ENCODE results near the gene ZCCHC24. TPM values are rescaled to one million over a fixed set of nuclear protein-coding genes. Genes with fewer than 3 reads are reported as not detected.

Gene ZCCHC24
- total RNA-seq, 1 experiment from 2014 or later = 3.3 TPM

DNA sequence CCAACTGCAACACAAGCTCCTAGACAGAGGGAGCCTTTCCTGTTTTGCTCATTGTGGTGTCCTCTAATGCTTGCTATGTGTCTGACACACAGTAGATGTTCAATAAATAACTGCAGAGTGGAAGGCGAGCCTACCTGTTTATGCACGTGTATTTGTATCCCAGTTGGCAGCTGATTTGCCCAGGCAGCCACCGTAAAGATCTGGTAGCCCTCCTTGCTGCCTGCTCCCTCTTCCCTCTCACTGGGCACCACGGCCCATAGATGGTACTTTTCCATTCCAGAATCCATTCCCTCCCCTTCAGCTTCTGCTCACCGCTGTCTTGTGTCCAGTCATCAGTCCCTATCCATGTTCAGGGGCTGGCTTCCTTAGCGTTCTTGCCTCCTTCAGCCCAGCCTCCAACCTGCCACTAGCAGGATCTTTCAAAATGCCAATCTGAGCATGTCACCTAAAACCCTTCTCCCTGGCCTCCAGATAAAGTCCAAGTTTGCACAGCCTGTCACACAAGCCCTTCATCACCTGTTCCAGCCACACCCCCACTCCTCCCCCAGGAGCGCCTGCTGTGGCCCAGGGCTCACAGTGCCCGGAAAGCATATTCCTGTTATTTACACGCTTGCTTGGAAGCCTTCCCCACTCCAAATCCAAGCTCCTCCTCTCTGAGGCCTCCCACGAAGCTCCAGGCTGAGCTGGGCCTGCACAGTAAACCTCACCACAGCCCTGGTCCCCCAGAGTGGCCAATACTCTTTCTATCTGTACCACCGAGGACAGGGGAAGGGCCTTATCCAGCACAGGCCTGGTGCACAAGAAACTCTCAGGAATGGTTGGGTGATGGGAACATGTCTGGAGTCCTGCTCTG lies 21.0 kb downstream of the ZCCHC24 start:
- in situ Hi-C loops (cut with HindIII; ENCODE audit: low pct_unique_long_range_greater_than_20kb, low sequenced_read_pairs) = no loop called here
- DNase-seq (ENCODE audit: low read depth, low spot score) = no peak

DNA sequence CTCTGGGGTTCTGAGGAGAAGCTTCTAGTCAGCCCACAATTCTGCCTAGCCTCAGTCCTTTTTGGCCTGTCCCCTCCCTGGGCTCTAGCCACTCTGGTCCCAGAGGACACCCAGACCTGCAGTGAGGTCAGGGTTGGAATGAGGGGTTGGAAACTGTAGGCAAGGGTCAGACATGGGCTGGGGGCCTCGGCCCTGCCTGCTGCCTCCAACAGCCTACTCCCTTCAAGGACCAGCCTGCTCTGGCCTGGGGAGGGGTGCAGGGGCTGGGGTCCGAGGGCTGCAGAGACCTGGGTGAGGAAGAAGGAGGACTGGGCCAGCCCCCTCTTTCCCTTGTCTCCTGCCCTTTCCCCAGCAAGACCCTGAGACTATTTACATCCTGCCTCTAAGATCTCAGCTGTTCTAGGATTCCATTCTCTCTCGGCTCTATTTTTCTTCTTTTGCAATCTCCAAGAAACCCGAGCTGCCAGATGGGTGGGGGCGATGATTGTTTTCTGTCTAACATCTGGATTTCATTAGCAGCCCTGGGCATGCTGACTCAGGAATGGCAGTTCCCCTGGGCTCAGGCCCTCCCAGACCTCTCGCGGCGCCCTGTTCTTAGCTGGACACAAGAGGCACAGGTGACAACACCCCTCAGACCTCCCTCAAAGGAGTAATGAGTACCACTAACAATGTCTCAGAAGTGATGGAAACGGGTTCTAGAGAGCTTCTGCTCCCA lies 23.1 kb downstream of the ZCCHC24 start:
- in situ Hi-C loops (cut with HindIII; ENCODE audit: low pct_unique_long_range_greater_than_20kb, low sequenced_read_pairs) = no loop called here
- no peak for DNase-seq (ENCODE audit: low read depth, low spot score)

DNA sequence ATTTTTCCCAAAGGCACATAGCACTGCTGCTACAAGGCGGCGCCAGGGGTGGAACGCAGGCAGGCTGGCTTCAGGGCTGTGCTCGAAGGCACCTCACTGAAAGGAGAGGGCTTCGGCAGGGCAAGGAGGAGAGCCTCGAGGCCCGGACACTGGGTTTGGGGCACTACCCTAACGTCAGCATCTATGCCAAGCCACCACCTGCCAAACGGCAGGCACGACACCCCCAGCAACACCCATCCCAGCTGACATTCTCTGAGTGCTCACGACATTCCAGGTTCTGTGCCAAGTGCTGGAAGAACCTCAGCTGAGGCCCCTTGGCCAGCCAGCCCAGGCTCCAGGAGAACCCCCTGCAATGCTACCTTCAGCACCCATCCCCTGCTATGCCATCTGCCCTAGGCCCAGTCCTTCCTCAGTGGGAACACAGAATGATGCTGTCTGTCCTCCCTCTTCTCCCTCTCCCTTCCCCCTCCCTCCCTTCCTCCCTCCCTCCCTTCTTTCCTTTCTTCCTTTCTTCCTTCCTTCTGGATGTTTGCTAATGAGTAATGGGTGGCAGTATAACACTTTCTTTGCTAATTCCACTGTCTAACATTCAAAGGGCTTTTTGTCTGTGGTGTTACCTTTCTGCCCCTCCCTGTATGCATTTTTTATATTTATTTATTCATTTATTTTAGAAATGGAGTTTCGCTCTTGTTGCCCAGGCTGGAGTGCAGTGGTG lies 24.3 kb downstream of the ZCCHC24 start:
- DNase-seq (ENCODE audit: low read depth, low spot score) = no peak
- in situ Hi-C loops (cut with HindIII; ENCODE audit: low pct_unique_long_range_greater_than_20kb, low sequenced_read_pairs) = no loop called here

DNA sequence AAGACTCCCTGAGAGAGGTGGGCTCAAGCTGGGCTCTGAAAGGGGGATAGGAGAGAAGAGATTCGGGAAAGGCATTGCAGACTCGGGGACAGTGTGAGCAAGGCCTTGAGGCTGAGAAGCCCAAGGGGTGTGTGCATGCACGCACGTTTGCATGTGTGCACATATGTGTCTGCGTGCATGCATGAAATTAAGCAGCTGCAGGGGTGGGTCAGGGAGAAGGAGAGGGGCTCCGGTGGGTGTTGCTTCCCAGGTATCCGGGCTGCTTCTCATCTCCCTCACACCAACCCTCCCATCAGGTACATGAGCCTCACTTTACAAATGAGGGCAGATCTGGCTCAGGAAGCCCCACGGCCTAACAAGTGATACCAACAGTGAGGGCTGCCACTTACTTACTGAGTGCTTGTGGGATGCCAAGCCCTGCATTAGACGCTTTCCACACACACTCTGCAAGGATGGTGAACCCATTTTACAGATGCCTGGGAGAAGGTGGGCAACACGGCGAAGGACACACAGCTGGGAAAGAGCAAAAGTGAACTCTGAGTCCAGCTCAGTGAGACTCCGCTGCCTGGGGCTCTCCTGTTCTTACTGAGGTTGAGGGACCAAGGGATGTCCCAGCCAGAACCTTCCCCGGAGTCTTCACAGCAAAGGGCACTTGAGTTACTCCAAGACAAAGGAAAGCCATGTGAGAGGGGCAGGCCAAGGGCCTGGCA lies 26.4 kb downstream of the ZCCHC24 start:
- DNase-seq (ENCODE audit: low read depth, low spot score) = no peak
- in situ Hi-C loops (cut with HindIII; ENCODE audit: low pct_unique_long_range_greater_than_20kb, low sequenced_read_pairs) = no loop called here

DNA sequence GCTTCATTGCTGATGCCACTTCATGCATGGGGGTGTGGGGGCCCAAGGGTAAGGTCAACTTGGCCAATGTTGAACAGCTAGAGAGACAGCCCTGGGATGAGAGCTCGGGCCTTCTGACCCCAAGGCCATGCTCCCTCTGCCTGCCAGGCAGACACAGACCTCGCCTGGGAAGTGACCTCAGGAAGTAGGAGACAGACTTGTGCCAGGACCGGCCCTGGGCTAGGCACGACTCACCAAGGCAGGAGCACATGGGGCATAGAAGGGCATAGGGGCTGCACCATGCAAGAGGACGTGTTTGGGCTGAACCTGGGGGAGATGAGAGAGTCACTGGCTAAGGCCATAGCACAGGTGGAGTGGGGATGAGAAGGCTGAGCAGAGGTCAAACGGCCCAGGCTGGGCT lies 27.1 kb downstream of the ZCCHC24 start:
- DNase-seq (ENCODE audit: low read depth, low spot score) = no peak
- in situ Hi-C loops (cut with HindIII; ENCODE audit: low pct_unique_long_range_greater_than_20kb, low sequenced_read_pairs) = no loop called here

DNA sequence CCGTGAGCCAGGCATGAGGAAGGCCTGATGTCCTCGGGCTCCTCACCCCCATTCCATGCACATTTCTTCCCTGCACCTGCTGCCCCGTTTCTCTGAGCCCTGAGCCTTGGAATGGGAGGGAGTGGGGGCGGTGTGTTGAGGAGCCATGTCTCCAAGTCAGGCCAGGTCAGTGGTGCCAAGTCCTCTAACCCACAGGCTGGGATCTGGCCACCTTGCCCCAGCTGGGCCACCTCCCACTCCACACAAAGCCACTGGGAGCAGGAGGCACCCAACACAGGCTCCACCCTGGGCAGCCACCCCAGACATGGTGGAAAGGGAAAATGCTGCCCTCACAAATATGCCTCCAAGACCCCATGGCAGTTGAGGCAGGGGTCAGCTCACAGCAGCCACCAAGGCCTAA lies 27.7 kb downstream of the ZCCHC24 start:
- no peak for DNase-seq (ENCODE audit: low read depth, low spot score)
- in situ Hi-C loops (cut with HindIII; ENCODE audit: low pct_unique_long_range_greater_than_20kb, low sequenced_read_pairs) = no loop called here

DNA sequence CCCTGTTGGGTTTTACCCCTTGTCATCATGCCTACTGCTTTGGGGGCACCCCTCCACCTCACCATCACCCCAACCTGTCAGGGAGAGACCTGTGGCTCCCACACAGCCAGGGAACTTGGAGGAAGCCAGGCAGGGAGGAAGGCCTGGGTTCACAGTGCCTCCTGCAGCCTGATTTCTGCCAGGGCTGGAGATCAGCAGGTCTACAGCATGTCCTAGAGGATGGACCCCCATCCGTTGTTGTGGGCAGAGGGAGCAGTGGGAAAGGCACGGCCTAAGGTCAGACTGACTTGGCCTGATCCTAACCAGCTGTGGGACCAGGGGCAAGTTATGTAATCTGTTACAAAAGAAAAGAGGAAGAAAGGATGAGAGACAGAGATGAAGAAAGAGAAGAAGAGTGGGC lies 28.2 kb downstream of the ZCCHC24 start:
- in situ Hi-C loops (cut with HindIII; ENCODE audit: low pct_unique_long_range_greater_than_20kb, low sequenced_read_pairs) = no loop called here
- no peak for DNase-seq (ENCODE audit: low read depth, low spot score)

DNA sequence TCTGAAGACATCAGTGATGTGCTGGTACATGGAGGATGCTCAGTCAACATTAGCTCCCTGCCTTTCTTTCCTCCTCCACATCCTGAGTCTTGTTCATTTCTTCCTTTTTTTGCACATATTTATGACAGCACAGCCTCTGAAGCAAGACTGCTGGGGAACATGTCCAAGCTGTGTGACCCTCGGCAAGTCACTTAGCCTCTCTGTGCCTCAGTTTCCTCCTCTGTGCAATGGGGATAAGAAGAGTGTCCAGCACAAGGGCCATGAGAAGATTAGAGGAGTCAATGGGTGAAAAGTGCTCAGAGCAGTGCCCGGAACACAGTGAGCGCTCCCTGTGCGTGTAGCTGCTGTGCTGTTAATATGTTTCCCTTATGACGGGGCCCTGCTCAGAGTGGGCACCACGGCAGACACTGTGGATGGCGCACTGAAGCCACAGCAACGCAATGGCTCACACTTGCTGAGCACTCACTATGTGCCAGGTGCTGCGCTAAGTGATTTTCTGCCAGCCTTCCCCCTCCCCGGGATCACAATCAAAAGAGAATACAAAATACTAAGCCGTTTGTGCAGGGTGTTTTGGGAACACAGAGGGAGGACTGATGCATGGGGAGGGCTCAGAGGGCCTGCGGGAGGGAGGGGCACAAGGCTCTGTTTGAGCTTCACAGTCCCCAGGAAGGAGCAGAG lies 28.7 kb downstream of the ZCCHC24 start:
- in situ Hi-C loops (cut with HindIII; ENCODE audit: low pct_unique_long_range_greater_than_20kb, low sequenced_read_pairs) = no loop called here
- no peak for DNase-seq (ENCODE audit: low read depth, low spot score)

DNA sequence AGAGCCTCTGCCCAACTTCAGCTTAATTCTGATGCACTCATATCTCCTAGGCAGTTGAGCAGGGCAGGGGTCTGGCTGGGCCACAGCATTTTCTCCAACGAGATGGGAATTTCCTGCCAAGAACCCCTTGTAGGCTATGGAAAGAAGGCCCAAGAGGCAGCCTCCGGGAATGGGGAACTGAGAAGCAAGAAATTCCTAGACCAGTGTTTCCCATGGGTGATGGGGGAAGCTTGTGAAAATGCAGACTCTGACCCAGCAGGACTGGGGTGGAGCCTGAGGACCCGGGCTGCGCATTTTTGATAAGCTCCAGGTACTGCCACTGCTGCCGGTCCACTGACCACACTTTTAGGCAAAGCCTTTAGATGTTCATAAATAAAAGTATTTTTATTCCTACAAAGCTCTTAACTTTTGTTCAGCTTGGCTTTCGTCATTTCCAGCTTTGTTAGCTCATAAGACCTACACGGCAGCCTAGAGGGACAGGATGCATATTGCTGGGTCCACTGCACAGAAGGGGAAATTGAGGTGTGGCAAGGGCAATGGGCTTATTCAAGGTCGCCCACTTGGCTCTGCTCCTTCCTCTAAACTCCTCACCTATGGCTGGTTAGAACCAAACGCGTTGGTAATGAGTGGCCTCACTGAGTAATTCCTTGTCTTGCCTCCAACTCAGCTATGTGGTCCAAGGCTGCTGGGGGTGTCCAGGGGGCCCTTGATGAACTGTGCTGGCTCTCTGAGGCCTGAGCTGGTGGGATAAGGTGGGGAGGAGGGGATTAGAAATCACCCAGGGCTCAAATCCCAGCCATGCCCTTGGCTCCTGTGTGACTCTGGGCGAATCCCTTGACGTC lies 29.5 kb downstream of the ZCCHC24 start:
- no peak for DNase-seq (ENCODE audit: low read depth, low spot score)
- in situ Hi-C loops (cut with HindIII; ENCODE audit: low pct_unique_long_range_greater_than_20kb, low sequenced_read_pairs) = no loop called here

DNA sequence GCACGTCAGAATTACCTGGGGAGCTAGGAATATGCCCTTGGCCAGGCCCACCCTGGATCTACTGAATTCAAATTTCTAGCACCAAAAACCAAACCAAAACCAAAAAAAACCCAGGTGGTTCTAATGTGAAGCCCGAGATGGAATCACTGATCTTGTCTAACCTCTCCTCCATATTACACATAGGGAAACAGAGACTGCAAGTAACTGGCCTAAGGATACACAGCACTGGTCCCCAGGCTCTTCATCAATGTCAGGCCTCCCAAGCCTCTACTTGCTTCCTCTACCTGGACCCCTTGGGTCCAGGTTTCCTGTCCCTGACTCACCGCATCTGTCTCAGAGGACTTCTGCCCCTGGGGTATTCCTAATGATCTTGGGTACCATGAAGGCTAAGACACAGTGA lies 30.7 kb downstream of the ZCCHC24 start:
- DNase-seq (ENCODE audit: low read depth, low spot score) = no peak
- in situ Hi-C loops (cut with HindIII; ENCODE audit: low pct_unique_long_range_greater_than_20kb, low sequenced_read_pairs) = no loop called here

DNA sequence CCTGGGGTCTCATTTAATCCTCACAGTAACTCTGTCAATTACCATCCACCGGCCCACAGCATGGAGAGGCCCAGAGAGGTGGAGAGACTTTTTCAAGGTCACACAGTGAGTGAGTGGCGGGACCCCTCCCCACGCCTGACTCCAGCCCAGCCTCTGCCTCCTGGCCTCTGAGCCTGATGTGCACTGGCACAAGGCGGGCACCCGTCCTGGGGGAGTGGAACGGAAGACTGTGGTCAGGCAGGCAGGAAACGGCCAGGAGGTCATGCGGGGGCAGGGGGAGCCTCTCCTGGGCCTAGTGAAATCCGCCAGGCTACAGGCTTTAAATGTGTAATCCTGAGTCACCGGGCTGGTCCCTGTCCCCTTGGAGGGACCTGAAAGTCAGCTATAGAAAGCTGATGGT lies 32.2 kb downstream of the ZCCHC24 start:
- in situ Hi-C loops (cut with HindIII; ENCODE audit: low pct_unique_long_range_greater_than_20kb, low sequenced_read_pairs) = no loop called here
- peak; percentile 4 for DNase-seq (ENCODE audit: low read depth, low spot score)

DNA sequence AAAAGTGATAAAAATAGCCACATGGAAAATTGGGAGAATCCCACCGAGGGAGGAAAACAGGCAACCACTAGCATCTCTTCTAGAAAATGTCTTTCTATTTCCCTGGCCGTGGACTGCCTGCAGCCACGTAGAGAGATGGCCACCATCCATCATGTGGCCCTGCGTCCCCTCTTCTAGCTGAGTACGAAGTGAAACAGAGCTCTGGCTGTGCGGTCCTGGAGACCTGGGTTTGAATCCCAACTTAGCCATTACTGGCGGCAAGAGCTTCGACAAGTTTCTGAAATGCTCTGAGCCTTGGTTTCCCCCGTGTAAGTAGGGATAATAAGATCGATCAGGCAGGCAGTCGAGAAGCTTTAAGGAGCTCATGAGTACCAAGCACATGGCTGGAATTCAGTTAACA lies 32.9 kb downstream of the ZCCHC24 start:
- DNase-seq (ENCODE audit: low read depth, low spot score) = no peak
- in situ Hi-C loops (cut with HindIII; ENCODE audit: low pct_unique_long_range_greater_than_20kb, low sequenced_read_pairs) = no loop called here

DNA sequence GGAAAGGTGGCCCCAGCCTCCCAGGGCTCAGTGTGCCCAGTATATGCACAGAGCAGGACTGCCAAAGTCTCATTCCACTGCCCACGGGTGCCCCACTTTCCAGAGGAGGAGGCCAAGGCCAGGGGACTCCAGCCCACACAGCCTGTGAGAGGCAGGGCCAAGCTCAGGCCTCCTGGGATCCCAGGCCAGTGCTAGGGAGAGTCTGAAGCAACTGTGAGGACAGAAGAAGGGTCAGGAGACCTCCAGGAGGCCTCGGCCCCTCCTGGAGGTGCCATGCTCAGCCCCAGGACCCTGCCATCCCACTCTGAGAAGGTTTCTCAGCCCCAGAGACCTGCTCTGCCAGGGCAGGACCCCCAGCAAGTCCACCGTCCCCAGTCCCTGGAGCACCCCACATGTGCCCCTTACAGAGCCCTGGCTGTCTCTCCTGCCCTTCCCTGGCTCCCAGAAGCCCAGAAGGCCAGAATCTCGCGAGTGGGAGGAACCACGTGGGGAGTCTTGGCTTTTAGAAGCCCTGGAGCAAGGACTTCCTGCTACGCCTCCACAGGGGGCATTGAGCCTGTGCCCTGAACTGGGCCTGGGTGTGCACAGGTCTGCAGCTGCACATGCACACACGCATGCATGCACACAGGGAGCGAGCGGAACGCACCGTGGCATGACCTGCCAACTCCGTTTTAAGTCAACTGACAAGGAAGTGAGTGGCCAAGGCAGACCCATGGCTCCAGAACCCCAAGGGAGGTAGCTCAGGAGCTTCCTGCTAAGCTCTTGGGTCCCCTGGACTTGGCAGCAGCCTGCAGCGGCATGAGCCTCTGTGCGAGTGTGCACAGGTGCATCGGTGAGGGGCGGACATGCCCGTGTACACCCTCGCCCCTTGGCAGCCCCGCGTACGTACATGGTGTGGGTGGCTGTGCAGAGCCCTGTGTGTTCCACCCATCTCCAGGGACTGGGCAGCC lies 33.6 kb downstream of the ZCCHC24 start:
- no peak for DNase-seq (ENCODE audit: low read depth, low spot score)
- in situ Hi-C loops (cut with HindIII; ENCODE audit: low pct_unique_long_range_greater_than_20kb, low sequenced_read_pairs) = no loop called here

DNA sequence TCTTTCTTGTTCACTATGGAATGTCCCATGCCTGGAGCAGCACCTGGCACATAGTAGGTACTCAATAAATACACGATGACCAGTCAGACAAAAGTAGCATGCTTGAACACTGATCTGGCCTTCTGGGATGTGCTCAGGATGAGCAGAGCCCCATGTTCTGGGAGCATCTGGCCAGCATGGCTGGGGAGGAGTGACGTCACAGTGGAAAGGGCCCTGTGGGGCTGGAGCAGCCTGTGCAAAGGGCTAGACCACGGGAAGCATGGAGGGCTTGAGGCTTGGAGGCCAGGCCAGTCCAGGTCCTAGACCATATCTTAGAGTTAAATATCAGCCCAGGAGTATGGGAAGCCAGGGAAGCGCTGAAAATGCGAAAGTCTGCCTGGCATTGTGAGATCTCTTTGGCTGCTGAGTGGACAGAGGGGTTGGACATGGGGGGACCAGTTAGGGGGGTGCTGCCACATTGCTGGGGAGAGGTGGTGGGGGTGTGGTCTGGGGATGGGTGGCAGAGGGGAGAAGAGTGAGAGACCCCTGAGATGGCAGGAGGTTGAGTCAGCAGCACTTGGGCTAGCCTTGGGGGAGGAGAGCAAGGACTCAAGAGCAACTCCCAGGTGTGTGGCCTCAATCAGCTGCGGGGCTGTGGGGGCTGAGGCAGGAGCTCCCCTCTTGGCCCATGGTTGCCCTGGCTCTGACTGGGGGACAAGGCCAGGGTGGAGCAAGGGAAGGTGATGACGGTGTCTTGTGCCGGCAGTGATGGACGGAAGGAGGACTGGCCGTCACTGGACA lies 34.9 kb downstream of the ZCCHC24 start:
- in situ Hi-C loops (cut with HindIII; ENCODE audit: low pct_unique_long_range_greater_than_20kb, low sequenced_read_pairs) = no loop called here
- DNase-seq (ENCODE audit: low read depth, low spot score) = no peak

DNA sequence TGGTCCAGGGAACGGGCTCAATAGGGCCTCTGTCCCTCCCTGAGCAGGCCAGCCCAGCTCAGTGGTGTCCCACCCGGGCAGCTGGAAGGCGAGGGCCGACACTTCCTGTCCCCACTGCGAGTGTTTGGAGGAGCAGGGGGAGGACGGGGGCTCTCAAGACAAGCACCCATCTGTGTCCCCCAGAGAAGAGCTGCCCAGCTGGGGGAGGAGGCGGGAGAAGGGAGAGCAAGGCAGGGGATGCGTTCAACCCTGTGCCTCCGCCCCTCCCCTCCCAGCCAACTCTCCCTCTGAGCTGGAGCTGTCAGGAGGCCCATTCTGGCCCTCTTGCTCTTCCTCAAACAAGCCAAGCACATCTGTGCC lies 35.7 kb downstream of the ZCCHC24 start:
- in situ Hi-C loops (cut with HindIII; ENCODE audit: low pct_unique_long_range_greater_than_20kb, low sequenced_read_pairs) = no loop called here
- DNase-seq (ENCODE audit: low read depth, low spot score) = no peak
